HepG2 (cell line): ENCODE data around the gene GPX2. TPM values are rescaled to one million over a fixed set of nuclear protein-coding genes. Genes with fewer than 3 reads are reported as not detected.
A peak's percentile ranks its signal among the peaks of the same experiment; 100 is the strongest.

ENCODE experiments used
- MATR3 ChIP-seq: sonication (generic); formaldehyde crosslinking; IDR thresholded peaks from 2 replicates; pipeline ENCODE4 v1.4.0; 2020; ENCODE audit warnings: missing genetic modification reagents
- ZNF326 ChIP-seq: sonication (generic); formaldehyde crosslinking; IDR thresholded peaks from 2 replicates; pipeline ENCODE4 v1.4.0; 2020; ENCODE audit warnings: missing genetic modification reagents, borderline replicate concordance
- ZNF382 ChIP-seq: sonication (generic); formaldehyde crosslinking; IDR thresholded peaks from 2 replicates; pipeline ENCODE4 v1.5.0; 2020; ENCODE audit warnings: missing genetic modification reagents, mild to moderate bottlenecking, borderline replicate concordance
- ZNF496 ChIP-seq: sonication (generic); formaldehyde crosslinking; IDR thresholded peaks from 2 replicates; pipeline ENCODE4 v1.8.1; 2023; ENCODE audit warnings: mild to moderate bottlenecking, moderate library complexity, missing genetic modification reagents; ENCODE audit not compliant: insufficient replicate concordance
- ZNF530 ChIP-seq: sonication (generic); formaldehyde crosslinking; IDR thresholded peaks from 2 replicates; pipeline ENCODE4 v1.5.0; 2020; ENCODE audit warnings: low read depth, mild to moderate bottlenecking, missing genetic modification reagents
- ZNF607 ChIP-seq: sonication (generic); formaldehyde crosslinking; IDR thresholded peaks from 2 replicates; pipeline ENCODE4 v1.5.1; 2020; ENCODE audit warnings: missing genetic modification reagents, mild to moderate bottlenecking, borderline replicate concordance
- ZNF746 ChIP-seq: sonication (generic); formaldehyde crosslinking; IDR thresholded peaks from 2 replicates; pipeline ENCODE4 v1.8.0; 2022; ENCODE audit warnings: mild to moderate bottlenecking, missing genetic modification reagents
- ZNF891 ChIP-seq: sonication (generic); formaldehyde crosslinking; IDR thresholded peaks from 2 replicates; pipeline ENCODE4 v1.5.0; 2020; ENCODE audit warnings: mild to moderate bottlenecking, missing genetic modification reagents
- ZSCAN21 ChIP-seq: sonication (generic); formaldehyde crosslinking; IDR thresholded peaks from 2 replicates; pipeline ENCODE4 v1.8.0; 2022; ENCODE audit warnings: mild to moderate bottlenecking, missing genetic modification reagents, moderate library complexity, borderline replicate concordance
- polyA plus RNA-seq, 8 experiments: library from polyadenylated mRNA; depleted of rRNA in 3 of 8; stranded (reverse) in 7 of 8; unstranded in 1 of 8; fragments of >200 nt; fragmentation: Illumina TruSeq in 4 of 8; extraction: Trizol in 4 of 8; gene quantifications; 2 replicates each; pipeline versions ENCODE4 v1.2.1 to v1.2.3, GENCODE V29; 2011 to 2016; ENCODE audit warnings: low read depth in 4 of 8, missing spikeins in 1 of 8, mixed read lengths in 1 of 8; ENCODE audit not compliant: insufficient read depth in 1 of 8
- total RNA-seq, 5 experiments: library from RNA; depleted of rRNA; stranded (reverse); fragments of >200 nt; fragmentation: Illumina TruSeq; extraction: Trizol; gene quantifications; 2 replicates each; pipeline ENCODE4 v1.2.3, GENCODE V29; 2016; ENCODE audit warnings: low read depth in 1 of 5
- TF ChIP-seq, protein P1 (sequence below): sonication (generic); formaldehyde crosslinking; IDR thresholded peaks from one replicate; pipeline ENCODE4 v1.5.1; 2020; ENCODE audit warnings: mild to moderate bottlenecking, missing genetic modification reagents; ENCODE audit errors: not compliant biosample characterization
- TF ChIP-seq, protein P2 (sequence below): sonication (generic); formaldehyde crosslinking; IDR thresholded peaks from 2 replicates; pipeline ENCODE4 v1.4.0; 2020; ENCODE audit warnings: missing genetic modification reagents, borderline replicate concordance
- TF ChIP-seq, protein P3 (sequence below): sonication (generic); formaldehyde crosslinking; IDR thresholded peaks from 2 replicates; pipeline ENCODE4 v1.8.1; 2023; ENCODE audit warnings: mild to moderate bottlenecking, moderate library complexity, missing genetic modification reagents

Gene GPX2
- total and polyA plus RNA-seq, 2 of the 13 experiments (the other 11 are each of a cell fraction or from before 2014, with no cell fraction given): 526 to 674 TPM

DNA sequence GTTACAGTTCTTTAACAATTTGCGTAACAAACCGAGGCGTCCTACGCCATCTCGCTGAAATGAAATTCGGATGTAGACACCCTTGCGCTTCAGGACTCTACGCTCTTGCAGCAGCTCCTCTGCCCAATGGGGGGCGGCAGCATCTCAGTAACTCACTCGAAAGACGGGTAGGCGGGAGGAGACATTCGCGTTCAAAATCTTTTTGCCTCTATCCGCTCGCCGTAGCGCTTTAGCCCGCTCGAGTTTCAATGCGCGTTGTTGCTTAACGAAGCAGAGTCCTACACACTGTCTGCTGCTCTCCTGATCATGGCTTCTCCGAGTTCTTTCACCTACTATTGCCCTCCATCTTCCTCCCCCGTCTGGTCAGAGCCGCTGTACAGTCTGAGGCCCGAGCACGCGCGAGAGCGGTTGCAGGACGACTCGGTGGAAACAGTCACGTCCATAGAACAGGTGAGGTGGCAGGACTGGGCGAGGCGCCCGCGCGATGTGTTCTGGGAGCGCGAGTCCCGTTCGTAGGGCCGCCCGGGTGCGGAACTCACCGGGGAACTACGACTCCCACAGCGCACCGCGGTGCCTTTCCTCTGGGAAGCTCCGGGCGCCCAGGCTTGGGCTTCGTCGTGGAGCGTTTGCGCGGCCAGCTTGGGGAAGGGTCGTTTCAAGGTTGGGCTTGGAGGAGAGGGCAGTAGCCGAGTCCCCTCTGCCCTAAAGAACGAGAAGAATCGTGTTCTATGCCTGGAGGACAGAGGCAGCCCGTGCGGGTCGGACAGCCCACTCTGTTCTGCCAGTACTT lies 44.3 kb upstream of the GPX2 start, which contains the start of gene FNTB (continued):
- TF ChIP-seq, protein P1, sequence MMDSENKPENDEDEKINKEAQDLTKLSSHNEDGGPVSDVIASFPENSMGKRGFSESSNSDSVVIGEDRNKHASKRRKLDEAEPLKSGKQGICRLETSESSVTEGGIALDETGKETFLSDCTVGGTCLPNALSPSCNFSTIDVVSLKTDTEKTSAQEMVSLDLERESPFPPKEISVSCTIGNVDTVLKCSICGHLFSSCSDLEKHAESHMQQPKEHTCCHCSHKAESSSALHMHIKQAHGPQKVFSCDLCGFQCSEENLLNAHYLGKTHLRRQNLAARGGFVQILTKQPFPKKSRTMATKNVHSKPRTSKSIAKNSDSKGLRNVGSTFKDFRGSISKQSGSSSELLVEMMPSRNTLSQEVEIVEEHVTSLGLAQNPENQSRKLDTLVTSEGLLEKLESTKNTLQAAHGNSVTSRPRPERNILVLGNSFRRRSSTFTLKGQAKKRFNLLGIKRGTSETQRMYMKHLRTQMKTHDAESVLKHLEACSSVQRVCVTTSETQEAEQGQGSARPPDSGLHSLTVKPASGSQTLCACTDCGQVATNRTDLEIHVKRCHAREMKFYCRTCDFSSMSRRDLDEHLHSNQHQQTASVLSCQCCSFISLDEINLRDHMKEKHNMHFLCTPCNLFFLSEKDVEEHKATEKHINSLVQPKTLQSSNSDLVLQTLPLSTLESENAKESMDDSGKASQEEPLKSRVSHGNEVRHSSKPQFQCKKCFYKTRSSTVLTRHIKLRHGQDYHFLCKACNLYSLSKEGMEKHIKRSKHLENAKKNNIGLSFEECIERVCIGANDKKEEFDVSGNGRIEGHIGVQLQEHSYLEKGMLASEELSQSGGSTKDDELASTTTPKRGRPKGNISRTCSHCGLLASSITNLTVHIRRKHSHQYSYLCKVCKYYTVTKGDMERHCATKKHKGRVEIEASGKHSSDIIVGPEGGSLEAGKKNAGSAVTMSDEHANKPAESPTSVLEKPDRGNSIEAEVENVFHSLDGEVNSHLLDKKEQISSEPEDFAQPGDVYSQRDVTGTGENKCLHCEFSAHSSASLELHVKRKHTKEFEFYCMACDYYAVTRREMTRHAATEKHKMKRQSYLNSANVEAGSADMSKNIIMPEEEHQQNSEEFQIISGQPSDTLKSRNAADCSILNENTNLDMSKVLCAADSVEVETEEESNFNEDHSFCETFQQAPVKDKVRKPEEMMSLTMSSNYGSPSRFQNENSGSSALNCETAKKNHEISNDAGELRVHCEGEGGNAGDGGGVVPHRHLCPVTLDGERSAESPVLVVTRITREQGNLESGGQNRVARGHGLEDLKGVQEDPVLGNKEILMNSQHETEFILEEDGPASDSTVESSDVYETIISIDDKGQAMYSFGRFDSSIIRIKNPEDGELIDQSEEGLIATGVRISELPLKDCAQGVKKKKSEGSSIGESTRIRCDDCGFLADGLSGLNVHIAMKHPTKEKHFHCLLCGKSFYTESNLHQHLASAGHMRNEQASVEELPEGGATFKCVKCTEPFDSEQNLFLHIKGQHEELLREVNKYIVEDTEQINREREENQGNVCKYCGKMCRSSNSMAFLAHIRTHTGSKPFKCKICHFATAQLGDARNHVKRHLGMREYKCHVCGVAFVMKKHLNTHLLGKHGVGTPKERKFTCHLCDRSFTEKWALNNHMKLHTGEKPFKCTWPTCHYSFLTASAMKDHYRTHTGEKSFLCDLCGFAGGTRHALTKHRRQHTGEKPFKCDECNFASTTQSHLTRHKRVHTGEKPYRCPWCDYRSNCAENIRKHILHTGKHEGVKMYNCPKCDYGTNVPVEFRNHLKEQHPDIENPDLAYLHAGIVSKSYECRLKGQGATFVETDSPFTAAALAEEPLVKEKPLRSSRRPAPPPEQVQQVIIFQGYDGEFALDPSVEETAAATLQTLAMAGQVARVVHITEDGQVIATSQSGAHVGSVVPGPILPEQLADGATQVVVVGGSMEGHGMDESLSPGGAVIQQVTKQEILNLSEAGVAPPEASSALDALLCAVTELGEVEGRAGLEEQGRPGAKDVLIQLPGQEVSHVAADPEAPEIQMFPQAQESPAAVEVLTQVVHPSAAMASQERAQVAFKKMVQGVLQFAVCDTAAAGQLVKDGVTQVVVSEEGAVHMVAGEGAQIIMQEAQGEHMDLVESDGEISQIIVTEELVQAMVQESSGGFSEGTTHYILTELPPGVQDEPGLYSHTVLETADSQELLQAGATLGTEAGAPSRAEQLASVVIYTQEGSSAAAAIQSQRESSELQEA: peak; percentile 46
- no peak for TF ChIP-seq ZNF530 (CRISPR knock-in tag)
- TF ChIP-seq ZSCAN21 (CRISPR knock-in tag): peak; percentile 62; the same call in 1 of the 2 replicates
- TF ChIP-seq ZNF326 (CRISPR knock-in tag): no peak
- TF ChIP-seq, protein P2, sequence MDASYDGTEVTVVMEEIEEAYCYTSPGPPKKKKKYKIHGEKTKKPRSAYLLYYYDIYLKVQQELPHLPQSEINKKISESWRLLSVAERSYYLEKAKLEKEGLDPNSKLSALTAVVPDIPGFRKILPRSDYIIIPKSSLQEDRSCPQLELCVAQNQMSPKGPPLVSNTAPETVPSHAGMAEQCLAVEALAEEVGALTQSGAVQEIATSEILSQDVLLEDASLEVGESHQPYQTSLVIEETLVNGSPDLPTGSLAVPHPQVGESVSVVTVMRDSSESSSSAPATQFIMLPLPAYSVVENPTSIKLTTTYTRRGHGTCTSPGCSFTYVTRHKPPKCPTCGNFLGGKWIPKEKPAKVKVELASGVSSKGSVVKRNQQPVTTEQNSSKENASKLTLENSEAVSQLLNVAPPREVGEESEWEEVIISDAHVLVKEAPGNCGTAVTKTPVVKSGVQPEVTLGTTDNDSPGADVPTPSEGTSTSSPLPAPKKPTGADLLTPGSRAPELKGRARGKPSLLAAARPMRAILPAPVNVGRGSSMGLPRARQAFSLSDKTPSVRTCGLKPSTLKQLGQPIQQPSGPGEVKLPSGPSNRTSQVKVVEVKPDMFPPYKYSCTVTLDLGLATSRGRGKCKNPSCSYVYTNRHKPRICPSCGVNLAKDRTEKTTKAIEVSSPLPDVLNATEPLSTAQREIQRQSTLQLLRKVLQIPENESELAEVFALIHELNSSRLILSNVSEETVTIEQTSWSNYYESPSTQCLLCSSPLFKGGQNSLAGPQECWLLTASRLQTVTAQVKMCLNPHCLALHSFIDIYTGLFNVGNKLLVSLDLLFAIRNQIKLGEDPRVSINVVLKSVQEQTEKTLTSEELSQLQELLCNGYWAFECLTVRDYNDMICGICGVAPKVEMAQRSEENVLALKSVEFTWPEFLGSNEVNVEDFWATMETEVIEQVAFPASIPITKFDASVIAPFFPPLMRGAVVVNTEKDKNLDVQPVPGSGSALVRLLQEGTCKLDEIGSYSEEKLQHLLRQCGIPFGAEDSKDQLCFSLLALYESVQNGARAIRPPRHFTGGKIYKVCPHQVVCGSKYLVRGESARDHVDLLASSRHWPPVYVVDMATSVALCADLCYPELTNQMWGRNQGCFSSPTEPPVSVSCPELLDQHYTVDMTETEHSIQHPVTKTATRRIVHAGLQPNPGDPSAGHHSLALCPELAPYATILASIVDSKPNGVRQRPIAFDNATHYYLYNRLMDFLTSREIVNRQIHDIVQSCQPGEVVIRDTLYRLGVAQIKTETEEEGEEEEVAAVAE (CRISPR knock-in tag): peak; percentile 25; the same call in 1 of the 2 replicates
- TF ChIP-seq ZNF746 (CRISPR knock-in tag): no peak
- TF ChIP-seq, protein P3, sequence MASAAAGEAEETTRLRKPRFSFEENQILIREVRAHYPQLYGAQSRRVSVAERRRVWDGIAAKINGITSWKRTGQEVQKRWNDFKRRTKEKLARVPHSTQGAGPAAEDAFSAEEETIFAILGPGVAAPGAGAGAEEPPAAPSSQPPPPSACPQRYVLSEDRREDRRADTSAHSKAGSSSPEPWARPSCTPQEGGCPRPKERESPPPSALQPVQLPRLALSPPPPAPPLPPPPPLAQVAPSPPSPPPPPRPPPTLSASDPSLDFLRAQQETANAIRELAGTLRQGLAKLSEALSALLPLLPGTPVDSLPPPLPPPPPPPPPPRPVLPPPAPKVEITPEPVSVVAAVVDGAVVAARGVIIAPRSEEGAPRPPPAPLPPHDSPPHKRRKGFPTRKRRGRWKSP: peak; percentile 79
- no peak for TF ChIP-seq ZNF496 (CRISPR knock-in tag)
- TF ChIP-seq ZNF891 (CRISPR knock-in tag): peak; percentile 89
- TF ChIP-seq MATR3 (CRISPR knock-in tag): no peak
- no peak for TF ChIP-seq ZNF382 (CRISPR knock-in tag)
- TF ChIP-seq ZNF607 (CRISPR knock-in tag): peak; percentile 83
